Measurements from ENCODE around the gene RNF40. TPM values are rescaled to one million over a fixed set of nuclear protein-coding genes. Genes with fewer than 3 reads are reported as not detected.
A peak's percentile ranks its signal among the peaks of the same experiment; 100 is the strongest.

The RNF40 gene
- total RNA-seq, 1 donor from 2014 or later: 28.6 TPM

- peak; percentile 64 for DNase-seq (ENCODE audit: low spot score)
These were observed 21.5 kb upstream of the RNF40 start for GRCh38 chr16:30740364-30741251.

- peak; percentile 70 for DNase-seq (ENCODE audit: low spot score)
These were observed 20.6 kb upstream of the RNF40 start for GRCh38 chr16:30741461-30741914.

DNA sequence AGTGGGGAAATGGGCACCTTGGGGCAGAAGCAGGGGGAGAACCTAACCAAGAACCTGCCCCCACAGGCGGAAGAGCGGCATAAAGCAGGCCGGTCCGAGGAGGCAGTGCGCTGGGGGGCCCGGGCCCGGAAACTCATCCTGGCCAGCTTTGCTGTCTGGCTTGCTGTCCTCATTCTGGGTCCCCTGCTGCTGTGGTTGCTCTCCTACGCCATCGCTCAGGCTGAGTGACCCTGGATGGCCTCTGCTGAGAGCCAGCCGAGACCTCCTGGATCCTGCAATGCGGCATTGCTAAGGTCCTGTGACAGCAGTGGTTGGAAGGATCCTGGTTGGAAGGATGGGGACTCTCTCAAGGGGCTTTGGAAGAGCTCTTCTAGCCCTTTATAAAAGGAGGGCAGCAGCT lies 18.4 kb upstream of the RNF40 start:
- no peak for DNase-seq (ENCODE audit: low spot score)

DNA sequence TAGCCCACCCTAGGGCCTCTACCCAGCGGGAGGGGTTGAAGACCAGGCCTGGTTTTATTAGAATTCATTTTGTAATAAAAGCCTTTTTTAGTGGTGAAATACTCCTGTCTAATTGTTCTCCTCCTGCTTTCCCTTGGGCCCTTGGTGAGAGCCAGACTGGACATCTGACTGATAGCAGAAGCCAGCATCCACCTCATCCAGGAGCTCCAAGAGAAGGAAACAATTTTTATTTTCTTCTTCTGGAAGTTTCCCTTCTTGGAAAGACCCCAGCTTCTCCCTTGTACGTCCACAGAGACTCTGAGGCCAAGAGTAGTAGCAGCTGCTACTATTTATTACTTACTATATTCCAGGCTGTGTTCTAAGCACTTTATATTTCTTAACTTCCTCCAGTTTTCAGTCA lies 17.9 kb upstream of the RNF40 start:
- no peak for DNase-seq (ENCODE audit: low spot score)

- DNase-seq (ENCODE audit: low spot score): no peak
These were observed 17.0 kb upstream of the RNF40 start for GRCh38 chr16:30745082-30745481.

GRCh38 chr16:30746638-30747175 lies 15.4 kb upstream of the RNF40 start:
- no peak for DNase-seq (ENCODE audit: low spot score)

- peak; percentile 75 for DNase-seq (ENCODE audit: low spot score)
These were observed 14.8 kb upstream of the RNF40 start for GRCh38 chr16:30747331-30747730.

DNA sequence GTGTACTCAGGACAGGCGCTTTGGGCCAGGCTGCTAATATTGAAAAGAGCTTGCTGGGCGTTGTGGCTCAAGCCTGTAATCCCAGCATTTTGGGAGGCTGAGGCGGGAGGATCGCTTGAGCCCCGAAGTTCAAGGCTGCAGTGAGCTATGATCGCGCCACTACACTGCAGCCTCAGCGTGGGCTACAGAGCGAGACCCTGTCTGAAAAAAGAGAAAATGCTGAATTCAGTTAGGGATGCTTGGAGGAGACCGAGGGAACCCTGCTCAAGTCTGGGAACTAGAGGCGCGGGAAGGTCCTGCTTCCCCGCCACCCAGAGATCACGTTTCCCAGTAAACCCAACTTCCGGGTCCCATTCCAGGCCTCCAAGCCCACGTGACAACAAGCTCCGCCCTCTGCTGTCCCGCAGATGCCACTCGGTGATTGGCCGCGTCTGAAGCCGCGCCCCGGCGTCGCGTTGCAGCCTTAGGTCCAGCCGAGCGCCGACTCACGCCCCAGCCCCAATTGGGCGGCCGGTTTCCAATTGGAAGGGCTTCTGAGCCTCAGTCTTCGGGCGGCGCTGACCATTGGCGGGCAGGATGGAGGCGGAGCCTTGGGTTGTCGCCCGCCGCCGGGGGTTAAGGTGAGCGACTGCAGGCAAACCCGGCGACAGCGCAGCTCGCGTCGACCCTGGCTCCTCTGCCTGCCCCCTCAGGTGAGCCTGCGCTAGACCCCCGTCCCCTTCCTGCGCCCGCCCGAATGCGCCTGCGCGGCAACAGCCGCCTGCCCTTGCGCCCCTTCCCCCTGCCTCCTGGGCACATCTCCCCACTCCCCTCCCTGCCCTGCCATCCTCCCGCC lies 14.1 kb upstream of the RNF40 start, which contains the start of gene PHKG2:
Gene PHKG2, plus strand, starts transcription at position 627 of the 835 bp plus-strand sequence. CDS start 396 bp downstream, outside the sequence.
- peak; percentile 100 for DNase-seq (ENCODE audit: low spot score)

DNA sequence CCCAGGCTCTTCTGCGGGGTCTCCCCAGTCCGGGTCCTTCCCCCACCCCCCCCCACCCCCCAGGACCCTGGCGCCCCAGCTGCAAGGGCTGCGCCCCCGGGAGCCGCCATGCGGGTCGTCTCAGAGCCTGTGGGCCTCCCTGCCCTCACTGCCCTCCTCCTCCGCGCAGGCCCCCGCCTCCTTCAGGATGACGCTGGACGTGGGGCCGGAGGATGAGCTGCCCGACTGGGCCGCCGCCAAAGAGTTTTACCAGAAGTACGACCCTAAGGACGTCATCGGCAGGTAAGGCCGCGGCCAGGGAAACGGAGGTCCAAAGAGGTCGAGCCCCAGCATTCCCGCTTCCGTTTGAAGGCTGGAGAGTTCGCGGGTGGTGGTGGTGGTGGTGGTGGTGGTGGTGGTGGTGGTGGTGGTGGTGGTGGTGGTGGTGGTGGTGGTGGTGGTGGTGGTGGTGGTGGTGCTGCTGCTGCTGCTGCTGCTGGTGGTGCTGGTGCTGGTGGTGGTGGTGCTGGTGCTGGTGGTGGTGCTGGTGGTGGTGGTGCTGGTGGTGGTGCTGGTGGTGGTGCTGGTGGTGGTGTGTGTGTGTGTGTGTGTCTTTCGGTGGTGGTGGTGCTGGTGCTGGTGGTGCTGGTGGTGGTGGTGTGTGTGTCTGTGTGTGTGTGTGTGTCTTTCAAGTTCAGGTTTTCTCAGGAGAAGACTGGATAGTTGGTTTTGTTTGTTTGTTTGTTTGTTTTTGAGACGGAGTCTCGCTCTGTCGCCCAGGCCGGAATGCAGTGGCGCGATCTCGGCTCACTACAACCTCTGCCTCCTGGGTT lies 13.3 kb upstream of the RNF40 start:
- peak; percentile 30 for DNase-seq (ENCODE audit: low spot score)

GRCh38 chr16:30750201-30750600 lies 11.9 kb upstream of the RNF40 start:
- DNase-seq (ENCODE audit: low spot score): peak; percentile 81

DNA sequence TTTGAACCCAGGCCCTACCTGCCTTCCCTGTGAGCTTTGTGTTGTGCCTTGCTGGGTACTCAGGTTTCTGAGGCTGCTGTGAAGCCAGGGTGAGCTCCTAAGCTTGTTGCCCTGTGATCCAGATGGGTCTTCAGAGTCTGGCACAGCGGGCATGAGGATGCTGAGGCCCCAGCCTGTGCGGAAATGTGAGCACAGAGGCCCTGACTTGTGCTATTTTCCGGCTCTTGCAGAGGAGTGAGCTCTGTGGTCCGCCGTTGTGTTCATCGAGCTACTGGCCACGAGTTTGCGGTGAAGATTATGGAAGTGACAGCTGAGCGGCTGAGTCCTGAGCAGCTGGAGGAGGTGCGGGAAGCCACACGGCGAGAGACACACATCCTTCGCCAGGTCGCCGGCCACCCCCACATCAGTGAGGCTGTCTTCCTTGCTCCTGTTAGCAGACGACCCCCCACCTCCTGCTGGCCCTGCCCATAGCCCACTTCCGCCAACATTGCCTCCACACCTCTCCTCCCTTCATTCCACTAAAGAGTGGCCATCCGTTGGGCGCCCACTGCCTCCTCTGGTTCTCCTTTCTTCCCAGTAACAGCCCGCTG lies 11.2 kb upstream of the RNF40 start:
- no peak for DNase-seq (ENCODE audit: low spot score)

DNA sequence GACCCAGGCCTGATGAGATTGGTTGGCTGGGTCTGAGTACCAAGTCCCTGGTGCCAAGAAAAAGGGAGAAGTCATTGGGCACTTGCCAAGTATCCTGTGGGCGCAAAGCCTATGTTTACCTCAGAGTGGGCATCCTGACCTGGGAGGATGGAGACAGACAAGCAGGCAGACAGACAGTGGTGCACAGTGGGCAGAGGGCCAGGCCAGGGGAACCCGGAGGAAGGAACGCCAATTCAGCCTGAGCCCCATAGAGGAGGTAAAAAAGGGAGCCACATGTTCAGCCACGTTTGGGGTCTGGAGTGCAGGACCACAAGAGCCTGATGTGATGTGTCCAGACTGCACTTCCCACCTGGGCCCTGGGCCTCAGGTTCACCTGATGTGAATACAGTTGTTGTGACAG lies 8.5 kb upstream of the RNF40 start:
- no peak for DNase-seq (ENCODE audit: low spot score)

DNA sequence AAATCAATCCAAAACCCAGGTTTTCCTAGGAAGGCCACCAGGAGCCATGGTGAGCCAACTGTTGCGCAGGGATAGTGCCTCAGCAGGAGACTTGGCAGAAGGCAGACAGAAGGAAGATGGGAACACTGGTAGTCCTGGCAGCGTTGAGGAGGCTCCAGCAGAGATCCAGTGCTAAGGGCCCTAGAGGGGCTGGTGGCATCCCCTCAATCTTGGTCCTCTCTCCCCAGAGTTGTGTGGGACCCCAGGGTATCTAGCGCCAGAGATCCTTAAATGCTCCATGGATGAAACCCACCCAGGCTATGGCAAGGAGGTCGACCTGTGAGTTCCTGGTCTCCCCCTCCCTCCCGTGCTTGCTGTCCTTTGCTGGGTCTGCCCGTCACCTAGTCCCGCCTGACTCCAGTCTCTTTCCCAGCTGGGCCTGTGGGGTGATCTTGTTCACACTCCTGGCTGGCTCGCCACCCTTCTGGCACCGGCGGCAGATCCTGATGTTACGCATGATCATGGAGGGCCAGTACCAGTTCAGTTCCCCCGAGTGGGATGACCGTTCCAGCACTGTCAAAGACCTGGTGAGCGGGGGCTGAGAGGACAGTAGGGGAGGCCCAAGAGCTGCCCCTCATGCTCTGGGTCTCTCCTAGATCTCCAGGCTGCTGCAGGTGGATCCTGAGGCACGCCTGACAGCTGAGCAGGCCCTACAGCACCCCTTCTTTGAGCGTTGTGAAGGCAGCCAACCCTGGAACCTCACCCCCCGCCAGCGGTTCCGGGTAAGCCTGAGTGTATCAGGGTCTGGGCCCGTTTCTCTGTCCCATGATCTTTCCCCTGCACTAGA lies 6.0 kb upstream of the RNF40 start:
- no peak for DNase-seq (ENCODE audit: low spot score)

DNA sequence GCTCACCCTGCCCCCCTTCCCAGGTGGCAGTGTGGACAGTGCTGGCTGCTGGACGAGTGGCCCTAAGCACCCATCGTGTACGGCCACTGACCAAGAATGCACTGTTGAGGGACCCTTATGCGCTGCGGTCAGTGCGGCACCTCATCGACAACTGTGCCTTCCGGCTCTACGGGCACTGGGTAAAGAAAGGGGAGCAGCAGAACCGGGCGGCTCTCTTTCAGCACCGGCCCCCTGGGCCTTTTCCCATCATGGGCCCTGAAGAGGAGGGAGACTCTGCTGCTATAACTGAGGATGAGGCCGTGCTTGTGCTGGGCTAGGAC lies 5.4 kb upstream of the RNF40 start:
- DNase-seq (ENCODE audit: low spot score): no peak

DNA sequence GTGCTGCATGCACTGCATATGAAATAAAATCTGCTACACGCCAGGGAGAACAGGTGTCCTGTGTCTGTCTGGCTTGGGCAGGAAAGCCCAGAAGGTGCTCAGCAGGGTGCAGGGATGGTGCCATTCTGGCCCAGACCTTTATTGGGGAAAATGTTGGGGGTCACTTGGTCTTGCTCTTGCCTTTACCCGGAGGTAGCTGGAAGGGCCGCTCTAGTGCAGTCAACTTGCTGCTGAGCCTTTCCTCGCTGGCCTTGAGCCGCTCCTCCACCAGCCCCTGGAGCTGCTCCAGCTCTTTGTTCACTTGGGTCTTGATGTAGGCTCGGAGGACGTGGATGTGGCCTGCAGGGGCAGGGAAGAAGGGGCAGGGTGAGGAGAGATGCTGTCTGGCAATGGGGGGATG lies 4.8 kb upstream of the RNF40 start:
- no peak for DNase-seq (ENCODE audit: low spot score)

- no peak for DNase-seq (ENCODE audit: low spot score)
These were observed 3.1 kb upstream of the RNF40 start for GRCh38 chr16:30758988-30759491.

DNA sequence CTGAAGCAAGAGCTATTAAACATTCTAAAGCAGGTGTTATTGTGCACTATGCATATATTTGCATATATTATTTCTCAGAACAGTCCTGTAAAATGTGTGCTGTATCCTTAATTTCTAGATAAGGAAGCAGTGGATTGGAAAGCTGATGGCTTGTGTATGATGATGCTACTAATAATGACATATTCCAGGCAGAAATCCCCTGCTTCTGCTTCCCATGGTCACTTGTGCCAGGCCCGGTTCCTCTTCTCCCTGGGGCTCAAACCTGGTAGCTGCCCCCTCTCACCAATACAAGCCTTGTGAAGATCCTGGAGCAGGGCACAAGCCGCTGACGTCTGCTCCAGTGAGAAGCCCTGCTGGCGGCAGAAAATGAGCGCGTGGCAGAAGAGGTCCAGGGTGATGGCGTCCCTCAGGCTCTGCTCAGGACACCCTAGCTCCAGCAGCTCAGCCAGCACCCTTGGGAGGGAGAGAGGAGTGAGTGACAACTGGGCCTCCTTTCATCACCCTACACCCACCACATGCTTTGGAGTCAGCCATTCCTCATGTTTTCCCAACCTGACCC lies 2.0 kb upstream of the RNF40 start:
- DNase-seq (ENCODE audit: low spot score): no peak

DNA sequence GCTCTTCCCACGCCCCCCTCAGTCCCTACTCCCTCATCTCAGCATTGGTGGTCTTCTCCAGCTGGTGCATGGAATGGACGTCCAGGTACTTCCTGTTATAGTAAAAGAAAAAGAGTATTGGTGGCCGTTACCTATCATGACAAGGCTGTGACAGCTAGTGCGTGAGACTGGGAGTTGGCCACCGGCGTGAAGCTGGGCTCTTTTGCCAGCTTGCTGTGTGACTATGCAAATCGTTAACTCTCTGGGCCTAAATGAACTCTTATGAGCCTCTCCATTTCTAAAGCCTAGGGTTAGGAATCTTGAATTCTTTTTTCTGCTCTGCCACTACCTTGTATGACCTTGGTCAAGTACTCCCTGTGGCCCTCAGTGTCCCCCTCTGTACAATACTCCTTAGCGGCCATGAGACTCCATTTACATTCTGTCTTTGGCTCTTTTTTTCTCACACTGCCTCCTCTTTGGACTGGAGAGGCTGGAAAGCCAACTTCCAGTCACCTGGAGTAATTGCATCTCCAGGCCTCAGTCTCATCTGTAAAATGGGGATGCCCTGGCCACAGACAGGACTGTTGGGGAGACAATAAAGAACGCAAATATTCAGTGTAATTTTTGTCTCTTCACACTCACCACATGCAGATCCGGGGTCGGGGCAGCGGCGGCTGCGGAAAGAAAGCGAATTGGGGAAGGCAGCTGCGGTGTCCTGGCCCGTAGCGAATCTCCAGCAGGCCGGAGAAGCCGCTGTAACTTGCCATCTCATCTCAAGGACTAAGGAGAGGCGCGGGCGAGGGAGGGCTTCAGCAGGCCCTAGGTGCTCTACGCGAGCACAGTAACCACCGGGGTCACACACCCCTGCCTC lies 1.3 kb upstream of the RNF40 start:
- DNase-seq (ENCODE audit: low spot score): no peak

Data from umbilical cord (tissue), 2 donors.